Activated CD4-positive, alpha-beta T cell treated with anti-CD3 and anti-CD28 coated beads for 1 hour (primary cell): Measurements from ENCODE around the gene PRTN3.
"Not testable (repeated sequence)": the region's sequence is repeated elsewhere in the genome, so short reads cannot be mapped to it uniquely, and the experiment has no call there.

Experiments
- DNase-seq: peaks from one replicate; pipeline ENCODE4 v3.0.0-alpha.2; 2020

Gene PRTN3

GRCh38 chr19:849195-849594, 8.4 kb downstream of the PRTN3 start:
- not testable (repeated sequence) for DNase-seq

- DNase-seq, result no peak
Measured at GRCh38 chr19:850221-850978, 9.6 kb downstream of the PRTN3 start.

- no peak for DNase-seq
Measured at GRCh38 chr19:850979-851335, 10.2 kb downstream of the PRTN3 start.

GRCh38 chr19:852136-853013, 11.6 kb downstream of the PRTN3 start, which contains the start of gene ELANE:
TSS of gene ELANE (plus strand) at chr19:852303. CDS start at chr19:852329, 26 bp downstream.
- no peak for DNase-seq

GRCh38 chr19:853014-853585, 12.3 kb downstream of the PRTN3 start:
- no peak for DNase-seq

- DNase-seq, result not testable (repeated sequence)
Measured at GRCh38 chr19:853614-854220, 12.9 kb downstream of the PRTN3 start.

- DNase-seq, result no peak
Measured at GRCh38 chr19:854549-854948, 13.8 kb downstream of the PRTN3 start.

GRCh38 chr19:855142-855541, 14.3 kb downstream of the PRTN3 start:
- DNase-seq, result no peak

GRCh38 chr19:855566-856120, 14.8 kb downstream of the PRTN3 start:
- no peak for DNase-seq

- no peak for DNase-seq
Measured at GRCh38 chr19:858284-858683, 17.5 kb downstream of the PRTN3 start.

GRCh38 chr19:858868-859843, 18.4 kb downstream of the PRTN3 start, which contains the start of gene CFD:
TSS of gene CFD (plus strand) at chr19:859664. CDS start at chr19:859690, 26 bp downstream.
- DNase-seq, result no peak

- DNase-seq, result no peak
Measured at GRCh38 chr19:861141-861755, 20.4 kb downstream of the PRTN3 start.

GRCh38 chr19:861756-862580, 21.2 kb downstream of the PRTN3 start:
- peak; percentile 49 for DNase-seq

- peak; percentile 66 for DNase-seq
Measured at GRCh38 chr19:862581-863314, 21.9 kb downstream of the PRTN3 start.

GRCh38 chr19:863315-863620, 22.5 kb downstream of the PRTN3 start:
- no peak for DNase-seq

GRCh38 chr19:866769-867300, 26.0 kb downstream of the PRTN3 start:
- DNase-seq, result no peak

GRCh38 chr19:867301-867793, 26.5 kb downstream of the PRTN3 start:
- no peak for DNase-seq

GRCh38 chr19:867855-868457, 27.2 kb downstream of the PRTN3 start:
- DNase-seq, result no peak
